ENCODE measurements around the gene BZW1. TPM values are rescaled to one million over a fixed set of nuclear protein-coding genes. Genes with fewer than 3 reads are reported as not detected.

BZW1 gene
- total RNA-seq (2014; rRNA removed; shearing (Covaris generic)) = 365 and 408 TPM in 2 replicates

DNA sequence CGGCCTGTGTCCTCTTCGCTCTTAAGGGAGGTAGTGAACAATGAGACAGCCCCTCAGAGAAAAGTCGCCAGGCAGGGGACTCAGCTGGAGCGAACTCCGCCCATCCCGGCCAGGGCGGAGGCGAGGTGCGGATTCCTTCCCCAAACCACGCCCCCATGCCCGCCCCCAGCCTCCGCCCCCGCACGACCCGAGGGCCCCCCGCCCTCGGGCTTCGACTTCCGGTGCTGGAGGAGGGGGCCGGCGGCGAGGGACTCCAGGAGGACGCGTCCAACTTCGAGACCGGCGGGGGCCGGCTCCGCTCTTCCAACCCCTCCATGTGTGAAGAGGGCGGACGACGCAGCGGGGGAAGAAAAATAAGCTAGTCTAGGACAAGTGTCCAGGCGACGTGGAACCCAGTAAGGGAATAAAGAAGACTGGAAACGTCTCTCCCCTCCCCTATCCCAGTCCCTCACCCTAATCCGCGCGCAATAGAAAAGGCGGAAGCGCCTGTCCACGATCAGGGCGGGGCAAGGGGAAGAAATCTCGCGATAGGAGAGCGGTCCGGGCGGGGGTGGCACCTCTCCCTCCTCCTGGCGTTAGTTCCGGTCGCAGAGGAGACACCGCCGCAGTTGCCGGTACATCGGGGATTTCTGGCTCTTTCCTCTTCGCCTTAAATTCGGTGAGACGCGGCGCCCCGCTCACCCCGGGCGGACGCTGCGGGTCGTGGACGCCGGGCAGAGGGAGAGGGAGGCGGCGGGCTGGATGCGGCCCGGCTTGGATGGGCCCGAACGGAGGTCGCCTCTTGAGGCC is at the start of gene BZW1:
BZW1 (plus strand) TSS at position 578 of the 789 bp plus-strand sequence. CDS start 1,308 bp downstream, outside the sequence.
- peak; percentile 97 for DNase-seq (ENCODE audit: low spot score)

DNA sequence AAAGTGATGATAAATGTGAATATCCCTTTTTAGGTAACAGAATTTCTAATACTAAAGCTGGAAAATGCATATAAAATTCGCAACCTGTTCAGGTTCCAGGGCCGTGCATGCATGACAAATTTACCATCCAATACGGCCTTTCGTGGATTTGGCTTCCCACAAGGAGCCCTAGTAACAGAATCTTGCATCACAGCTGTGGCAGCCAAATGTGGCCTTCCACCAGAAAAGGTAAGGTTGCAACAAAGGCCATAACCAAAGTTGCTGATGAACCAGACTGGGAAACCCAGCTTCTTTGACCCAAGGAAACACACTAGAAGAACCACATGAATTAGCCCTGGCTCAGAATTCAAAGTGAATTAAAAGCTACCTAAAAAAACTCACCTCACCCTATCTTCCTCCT is 49.6 kb upstream of the BZW1 start:
- DNase-seq (ENCODE audit: low spot score) = no peak

- DNase-seq (ENCODE audit: low spot score) = no peak
Observed at GRCh38 chr2:200763422-200763821, 48.3 kb upstream of the BZW1 start.

GRCh38 chr2:200765139-200765951 is 46.4 kb upstream of the BZW1 start:
- DNase-seq (ENCODE audit: low spot score) = peak; percentile 96

DNA sequence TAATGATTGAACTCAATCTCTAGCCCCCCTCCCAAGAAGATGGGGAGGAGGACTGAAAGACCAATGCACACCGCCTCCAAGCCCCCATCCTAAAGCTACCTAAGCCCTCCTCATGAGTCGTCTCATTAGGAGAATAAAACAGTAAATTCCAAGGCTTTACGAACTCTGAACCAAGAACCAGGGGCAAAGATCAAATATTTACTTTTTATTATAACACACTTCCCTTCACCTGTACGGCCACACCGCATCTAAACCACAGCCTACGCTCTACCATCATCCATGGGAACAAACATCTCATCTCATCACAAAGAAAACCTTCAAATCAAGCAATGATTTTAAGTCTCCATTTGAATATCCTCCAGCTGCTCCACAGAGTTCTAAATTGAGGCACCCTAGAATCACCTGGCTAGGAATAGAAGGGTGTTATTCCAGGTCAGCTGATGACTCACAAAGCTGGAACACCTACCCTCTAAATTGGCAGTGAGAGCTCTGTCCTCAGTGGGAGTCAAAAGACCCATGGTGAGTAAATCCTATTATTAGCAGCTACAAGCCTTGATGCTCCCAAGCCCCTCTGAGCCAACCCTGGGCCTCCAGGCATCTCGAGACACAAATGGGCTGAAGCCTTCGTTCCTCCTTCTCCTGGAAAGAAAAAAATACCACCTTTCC is 45.6 kb upstream of the BZW1 start:
- peak; percentile 65 for DNase-seq (ENCODE audit: low spot score)

DNA sequence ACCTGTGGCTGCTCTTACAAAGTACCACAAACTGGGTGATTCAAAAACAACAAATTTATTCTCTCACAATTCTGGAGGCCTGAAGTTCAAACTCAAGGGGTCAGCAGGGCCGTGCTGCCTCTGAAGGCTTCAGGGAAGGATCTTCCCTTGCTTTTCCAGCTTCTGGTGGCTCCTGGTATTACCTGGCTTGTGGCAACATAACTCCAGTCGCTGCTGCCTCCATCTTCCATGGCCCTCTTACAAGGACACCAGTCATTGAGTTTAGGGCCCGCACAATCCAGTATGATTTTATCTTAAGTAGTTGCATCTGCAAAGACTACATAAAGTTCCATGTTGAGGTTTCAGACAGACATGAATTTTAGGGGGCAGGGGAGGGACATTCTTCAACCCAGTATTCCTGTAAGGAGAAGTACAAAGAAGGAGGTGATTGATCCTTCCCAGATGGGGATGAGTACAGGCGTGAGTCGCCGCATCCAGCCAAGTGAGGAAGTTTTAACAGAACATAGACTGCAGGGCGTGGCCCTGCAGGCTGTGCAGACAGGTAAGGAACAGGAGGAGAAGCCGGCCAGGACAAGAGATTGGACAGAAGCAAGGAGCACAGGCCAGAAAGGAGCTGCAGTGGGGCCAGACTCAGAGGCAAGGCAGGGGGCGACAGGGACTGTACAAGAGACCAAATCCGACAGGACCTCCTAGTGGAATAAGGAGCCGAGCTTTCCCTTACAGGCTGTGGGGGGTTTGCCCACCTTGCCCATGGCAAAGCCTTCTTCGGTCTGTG is 44.4 kb upstream of the BZW1 start:
- no peak for DNase-seq (ENCODE audit: low spot score)

DNA sequence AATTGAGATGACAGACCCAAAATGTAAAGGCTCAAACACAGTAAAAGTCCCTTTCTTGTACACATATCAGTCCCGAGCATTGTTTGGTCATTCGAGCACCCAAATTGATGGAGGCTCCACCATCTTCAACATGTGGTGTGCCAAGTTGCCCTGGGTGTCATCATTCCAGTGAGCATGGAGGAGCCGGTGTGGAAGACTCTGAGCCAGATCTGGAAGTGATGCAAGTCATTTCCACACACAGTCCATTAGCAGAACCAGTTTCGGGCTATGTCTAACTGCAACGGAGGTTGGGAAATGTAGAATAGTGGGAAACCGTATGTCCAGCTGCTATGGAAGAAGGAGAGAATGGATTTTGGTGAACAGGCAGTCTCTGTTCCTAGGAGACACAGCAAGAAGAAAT is 40.9 kb upstream of the BZW1 start:
- DNase-seq (ENCODE audit: low spot score) = no peak

- DNase-seq (ENCODE audit: low spot score) = no peak
Observed at GRCh38 chr2:200772620-200773019, 39.1 kb upstream of the BZW1 start.

- no peak for DNase-seq (ENCODE audit: low spot score)
Observed at GRCh38 chr2:200773083-200773482, 38.6 kb upstream of the BZW1 start.

- DNase-seq (ENCODE audit: low spot score) = no peak
Observed at GRCh38 chr2:200774920-200775319, 36.8 kb upstream of the BZW1 start.

DNA sequence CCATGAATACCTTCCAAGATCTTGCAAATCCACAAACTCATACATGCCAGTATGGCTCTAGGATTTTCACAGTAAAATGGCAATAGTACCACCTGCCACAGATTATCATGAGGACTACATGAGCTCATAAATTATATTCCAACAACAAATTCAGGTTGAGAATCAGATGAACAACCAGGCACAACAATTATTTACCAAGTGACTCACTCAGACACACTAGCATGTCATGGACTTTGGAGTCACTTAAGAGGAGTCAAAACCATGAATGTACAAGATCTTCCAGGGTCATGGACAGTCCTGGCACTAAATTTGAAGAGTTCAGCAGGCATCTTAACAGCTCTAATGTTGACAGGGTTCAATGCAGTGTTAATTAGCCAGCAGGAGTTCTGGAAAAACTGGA is 34.4 kb upstream of the BZW1 start:
- DNase-seq (ENCODE audit: low spot score) = no peak

DNA sequence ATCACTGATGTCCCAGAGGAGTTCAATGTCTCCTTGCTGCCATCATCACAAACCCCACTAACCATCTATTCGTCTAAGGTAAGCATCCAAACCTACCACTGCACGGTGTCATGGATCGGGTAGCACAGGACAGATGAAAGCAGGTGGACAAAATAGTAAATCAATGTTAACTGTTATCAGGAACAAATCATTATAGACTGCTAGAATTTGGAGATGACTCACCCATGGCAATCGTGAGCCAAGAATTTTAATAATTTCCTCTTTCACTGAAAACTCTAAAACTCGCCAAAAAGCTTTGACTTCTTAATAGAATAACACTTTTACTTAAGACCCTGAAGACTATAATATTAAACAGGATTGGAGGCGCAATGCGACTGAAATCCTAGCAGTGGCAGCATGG is 33.7 kb upstream of the BZW1 start:
- DNase-seq (ENCODE audit: low spot score) = no peak

- no peak for DNase-seq (ENCODE audit: low spot score)
Observed at GRCh38 chr2:200779214-200779613, 32.5 kb upstream of the BZW1 start.

DNA sequence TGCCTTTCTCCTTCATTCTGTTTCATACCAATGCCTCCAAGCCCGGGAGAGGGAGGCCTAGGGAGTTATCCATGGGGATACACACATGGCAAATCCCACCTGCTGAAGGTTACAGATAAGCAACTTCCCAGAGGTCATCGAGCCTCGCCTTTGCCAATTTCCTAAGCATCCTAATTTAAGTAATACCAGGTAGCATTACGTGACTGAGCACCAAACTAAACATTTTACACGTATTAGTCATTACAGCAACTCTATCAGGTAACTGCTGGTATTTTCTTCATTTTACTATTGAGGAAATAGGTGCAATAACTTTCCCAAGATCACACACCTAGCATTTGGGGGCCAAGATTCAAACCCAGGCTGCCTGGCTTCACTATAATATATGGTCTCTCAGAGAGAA is 30.1 kb upstream of the BZW1 start:
- DNase-seq (ENCODE audit: low spot score) = no peak

DNA sequence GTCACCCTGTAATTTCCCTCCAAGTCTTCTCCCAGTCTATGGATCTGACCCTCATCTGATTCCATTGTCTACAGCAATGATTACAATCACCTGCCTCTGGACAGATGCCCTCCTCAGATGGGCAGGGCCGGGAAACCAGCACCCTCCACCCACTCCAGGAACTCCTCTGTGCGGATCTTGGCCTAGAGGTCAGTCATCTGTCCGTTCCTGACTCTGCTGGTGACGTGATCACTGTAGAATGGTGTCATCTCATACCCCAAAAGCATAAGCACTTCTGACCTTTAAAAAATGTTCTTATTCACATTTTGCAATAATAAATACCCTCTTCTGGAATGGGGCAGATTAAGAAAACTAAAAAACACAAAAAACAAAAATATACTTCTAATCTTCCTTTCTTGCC is 29.5 kb upstream of the BZW1 start:
- no peak for DNase-seq (ENCODE audit: low spot score)

- no peak for DNase-seq (ENCODE audit: low spot score)
Observed at GRCh38 chr2:200784215-200784614, 27.5 kb upstream of the BZW1 start.

- DNase-seq (ENCODE audit: low spot score) = peak; percentile 71
Observed at GRCh38 chr2:200786423-200786822, 25.3 kb upstream of the BZW1 start.

DNA sequence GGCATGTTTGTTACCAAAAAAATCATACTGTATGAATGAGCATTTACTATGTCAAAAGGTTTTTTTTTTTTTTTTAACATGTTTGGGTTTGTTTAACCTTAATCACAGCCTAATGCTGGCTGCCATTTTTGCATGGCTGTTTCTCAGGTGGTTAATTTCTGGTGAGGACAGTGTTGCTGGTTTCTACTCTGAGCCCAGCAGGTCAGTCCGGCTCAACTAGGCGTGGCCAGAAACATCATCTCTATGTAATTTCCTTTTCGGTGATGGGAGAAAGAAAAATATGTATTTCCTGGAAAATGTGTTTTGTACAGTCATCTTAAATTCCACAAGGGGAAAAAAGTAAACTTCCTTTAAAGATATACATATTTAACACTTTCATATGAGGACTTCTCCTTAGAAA is 24.9 kb upstream of the BZW1 start:
- peak; percentile 78 for DNase-seq (ENCODE audit: low spot score)

GRCh38 chr2:200787351-200788120 is 24.2 kb upstream of the BZW1 start:
- peak; percentile 91 for DNase-seq (ENCODE audit: low spot score)

- DNase-seq (ENCODE audit: low spot score) = peak; percentile 49
Observed at GRCh38 chr2:200788121-200788718, 23.5 kb upstream of the BZW1 start.

Data from A172 (cell line).